GM19395 (cell line): ENCODE measurements around the gene TBC1D21.

Experiments
- ATAC-seq: cut with Tn5 transposase; IDR thresholded peaks from one replicate; pipeline ENCODE4 v1.9.1; 2021; ENCODE audit warnings: mild to moderate bottlenecking, moderate library complexity; ENCODE audit not compliant: unreplicated experiment

Gene TBC1D21

GRCh38 chr15:73873456-73873855, at the start of gene TBC1D21:
TBC1D21 (plus strand) TSS chr15:73873564; CDS start chr15:73873710, 146 bp downstream.
- no peak for ATAC-seq

GRCh38 chr15:73826711-73827251, 46.6 kb upstream of the TBC1D21 start:
- ATAC-seq, result no peak

DNA sequence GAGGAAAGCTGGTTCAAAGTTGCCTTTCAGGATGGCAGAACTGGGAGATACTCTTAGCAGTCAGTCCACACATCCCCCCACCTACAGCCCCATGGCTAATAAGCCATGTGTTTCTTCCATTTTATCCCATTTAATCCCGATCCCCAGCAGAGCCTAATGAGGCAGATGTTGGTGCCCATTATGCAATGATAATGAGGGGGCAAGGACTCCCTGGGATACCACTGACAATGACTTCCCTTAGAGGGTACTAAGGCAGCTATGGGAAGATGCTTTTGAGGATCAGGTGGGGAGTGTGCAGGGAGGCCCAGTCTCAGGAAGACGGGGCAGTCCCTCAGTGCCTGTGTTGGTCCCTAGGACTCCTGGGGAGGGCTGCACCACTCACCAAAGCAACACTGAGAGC, 43.8 kb upstream of the TBC1D21 start:
- no peak for ATAC-seq

DNA sequence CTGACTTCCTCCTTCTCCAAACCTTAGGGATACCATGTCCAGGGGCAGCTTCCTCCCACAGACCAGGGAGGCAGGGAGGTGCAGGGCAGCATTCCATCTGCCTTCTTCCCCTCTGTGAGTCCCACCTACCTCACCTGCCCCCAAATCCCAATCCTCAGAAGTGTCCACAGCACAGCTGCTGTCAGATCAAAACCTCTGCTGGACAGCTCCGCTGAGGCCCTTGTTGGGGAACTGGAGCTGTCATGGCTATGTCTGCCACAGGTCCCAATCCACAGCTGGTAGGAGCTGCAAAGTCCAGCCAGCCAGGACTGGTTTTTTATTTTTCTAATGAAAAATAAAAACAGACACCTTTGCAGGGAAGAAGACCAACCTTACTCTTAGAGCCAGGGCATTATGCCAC, 40.7 kb upstream of the TBC1D21 start:
- ATAC-seq, result no peak

- ATAC-seq, result no peak
Measured at GRCh38 chr15:73836845-73837244, 36.5 kb upstream of the TBC1D21 start.

- ATAC-seq, result no peak
Measured at GRCh38 chr15:73838831-73839426, 34.4 kb upstream of the TBC1D21 start.

DNA sequence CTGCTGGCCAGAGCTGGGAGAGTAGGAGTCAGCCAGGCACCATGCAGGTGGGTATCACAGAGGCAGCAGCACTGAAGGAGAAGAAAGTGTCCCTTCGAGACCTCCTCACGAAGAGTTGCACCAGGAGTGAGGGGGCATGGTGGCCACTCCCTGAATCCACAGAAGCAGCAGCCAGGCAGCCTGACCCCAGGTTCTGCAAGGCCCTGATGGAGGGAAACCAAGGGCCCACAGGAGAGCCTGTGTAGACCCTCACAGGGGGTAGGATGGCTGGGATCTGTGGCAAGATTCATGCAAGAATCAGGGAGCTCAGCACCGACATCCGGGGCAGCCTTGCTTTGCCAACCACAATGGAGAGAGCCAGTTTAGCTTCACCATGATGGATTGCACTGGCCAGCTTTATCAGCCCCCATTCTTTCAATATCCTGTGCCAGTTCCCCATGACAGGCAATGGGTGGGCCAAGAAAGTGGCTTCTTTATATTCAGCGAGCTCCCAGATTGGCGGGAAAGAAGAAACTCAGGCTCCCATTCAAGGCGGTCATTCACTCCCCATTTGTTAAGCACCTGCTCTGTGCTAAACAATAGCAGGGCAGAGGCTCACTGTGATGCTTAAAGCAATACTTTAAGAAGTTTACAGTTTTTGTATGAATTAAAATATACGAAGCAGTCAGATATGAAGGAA, 33.5 kb upstream of the TBC1D21 start:
- ATAC-seq, result no peak

DNA sequence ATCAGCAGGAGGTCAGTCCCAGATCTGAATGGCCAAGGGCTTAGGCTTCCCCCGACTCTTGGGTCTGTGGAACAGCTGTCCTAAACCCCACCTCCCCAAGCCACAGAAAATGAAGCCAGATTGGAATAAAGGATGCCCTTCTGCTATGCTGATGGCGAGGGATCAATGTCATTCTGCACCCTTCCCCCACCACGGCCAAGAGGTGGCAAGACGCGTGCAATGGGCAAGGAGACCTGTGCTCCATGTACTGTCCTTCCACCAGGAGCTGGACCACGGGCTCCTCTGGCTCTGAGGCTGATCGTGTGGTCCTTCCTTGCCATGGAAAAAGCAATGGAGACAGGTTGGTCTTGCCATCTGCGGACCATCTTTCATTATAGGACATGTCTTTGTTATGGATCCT, 32.6 kb upstream of the TBC1D21 start:
- no peak for ATAC-seq

DNA sequence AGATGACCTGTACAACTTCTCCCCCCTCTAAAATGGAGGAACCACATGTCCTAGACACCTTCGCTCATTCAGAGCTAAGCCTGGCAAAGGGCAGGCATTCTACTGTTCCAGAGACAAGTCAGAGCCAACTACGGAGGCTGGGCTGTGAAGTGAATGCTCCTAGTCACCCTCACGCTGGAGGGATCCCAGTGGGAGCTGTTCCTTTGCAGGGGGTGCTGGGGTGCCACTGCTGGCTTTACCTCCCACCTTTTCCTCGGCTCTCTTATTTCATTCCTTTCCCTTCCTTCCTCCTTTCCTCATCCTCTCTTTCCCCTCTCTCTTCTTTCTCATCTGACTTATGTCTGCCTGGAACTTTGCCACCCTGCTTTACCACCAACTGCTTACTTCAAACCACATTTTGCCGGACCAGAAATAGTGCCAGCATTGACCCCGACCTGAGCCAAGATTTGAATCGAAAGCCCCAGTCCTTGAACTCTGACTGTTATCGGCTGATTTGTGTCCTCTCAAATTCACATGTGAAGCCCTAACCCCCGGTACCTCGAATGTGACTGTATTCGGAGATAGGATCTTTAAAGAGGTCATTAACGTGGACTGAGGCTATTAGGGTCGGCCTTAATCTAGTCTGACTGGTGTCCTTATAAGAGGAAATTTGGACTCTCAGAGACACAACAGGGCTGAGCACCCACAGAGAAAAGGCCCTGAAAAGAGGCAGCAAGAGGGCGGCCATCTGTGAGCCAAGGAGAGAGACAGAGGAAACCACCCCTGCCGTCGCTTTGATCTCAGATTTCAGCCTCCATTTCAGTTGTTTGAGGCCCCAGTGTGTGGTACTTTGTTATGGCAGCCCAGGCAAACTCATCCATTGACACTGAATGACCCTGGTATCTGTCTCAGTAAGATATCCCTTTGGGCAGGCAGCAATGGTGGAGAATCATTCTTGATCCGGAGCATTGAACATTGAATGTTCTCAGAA, 31.3 kb upstream of the TBC1D21 start:
- no peak for ATAC-seq

DNA sequence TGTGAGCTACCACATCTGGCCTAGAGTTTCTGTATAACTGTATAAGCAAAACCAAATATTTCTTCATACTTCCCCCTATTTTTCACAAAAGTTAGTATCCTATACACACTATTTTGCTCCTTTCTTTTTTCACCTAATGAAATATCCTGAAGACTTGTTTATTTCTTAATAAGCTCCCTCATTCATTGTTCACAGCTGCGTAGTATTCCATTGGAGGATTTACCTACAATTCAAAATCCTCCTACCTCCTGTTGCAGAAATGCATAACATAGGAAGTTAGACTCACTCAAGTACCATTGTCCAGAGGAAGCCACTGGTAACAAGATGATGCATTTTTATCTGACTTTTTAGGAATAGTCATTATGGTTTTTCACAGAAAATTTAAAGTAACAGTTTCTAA, 29.6 kb upstream of the TBC1D21 start:
- ATAC-seq, result no peak

DNA sequence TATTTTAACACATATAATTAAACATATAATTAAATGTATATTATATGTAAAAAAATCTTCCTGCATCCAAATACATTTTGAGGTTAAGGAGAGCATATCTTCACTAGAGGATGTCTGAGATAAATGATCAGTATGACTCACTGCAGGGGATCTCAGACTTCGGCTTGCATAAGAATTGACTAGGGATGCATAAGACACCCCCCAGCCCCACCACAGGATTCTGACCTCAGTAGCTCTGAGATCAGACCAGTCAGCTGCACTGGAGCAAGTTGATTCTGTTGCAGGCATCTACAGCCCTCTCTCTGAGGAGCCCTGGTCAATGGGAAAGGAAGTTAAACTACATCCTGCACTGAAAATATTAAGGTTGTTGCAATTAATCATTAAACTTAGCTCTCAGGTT, 29.0 kb upstream of the TBC1D21 start:
- ATAC-seq, result no peak

- no peak for ATAC-seq
Measured at GRCh38 chr15:73845507-73845906, 27.9 kb upstream of the TBC1D21 start.

DNA sequence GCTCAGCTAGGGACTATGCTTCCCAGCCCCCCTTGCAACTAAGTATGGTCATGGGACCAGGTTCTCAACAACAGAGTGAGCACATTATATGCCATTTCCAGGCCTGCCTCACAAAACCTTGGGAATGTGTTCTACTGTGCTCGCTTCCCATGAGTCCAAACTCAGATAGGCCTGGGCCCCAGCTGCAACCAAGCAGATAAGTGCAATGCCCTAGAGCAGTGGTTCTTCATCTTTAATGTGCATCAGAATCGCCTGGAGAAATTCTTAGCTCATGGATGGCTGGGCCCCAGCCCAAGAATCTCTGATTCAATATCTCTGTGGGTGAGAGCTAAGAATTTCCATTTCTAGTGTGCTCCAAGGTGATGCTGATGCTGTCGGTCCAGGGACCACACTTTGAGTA, 27.5 kb upstream of the TBC1D21 start:
- no peak for ATAC-seq

GRCh38 chr15:73849641-73850040, 23.7 kb upstream of the TBC1D21 start:
- ATAC-seq, result no peak

- no peak for ATAC-seq
Measured at GRCh38 chr15:73850228-73850627, 23.1 kb upstream of the TBC1D21 start.

- ATAC-seq, result no peak
Measured at GRCh38 chr15:73851689-73852088, 21.7 kb upstream of the TBC1D21 start.

GRCh38 chr15:73852507-73852906, 20.9 kb upstream of the TBC1D21 start:
- no peak for ATAC-seq

- no peak for ATAC-seq
Measured at GRCh38 chr15:73854265-73854664, 19.1 kb upstream of the TBC1D21 start.

GRCh38 chr15:73856458-73857192, 16.7 kb upstream of the TBC1D21 start:
- ATAC-seq, result no peak

- no peak for ATAC-seq
Measured at GRCh38 chr15:73857193-73857920, 16.0 kb upstream of the TBC1D21 start.
